HG02981 (cell line): ENCODE results near the gene CSF2.
"Not testable (repeated sequence)": the region's sequence is repeated elsewhere in the genome, so short reads cannot be mapped to it uniquely, and the experiment has no call there.

ENCODE experiments used
- ATAC-seq: cut with Tn5 transposase; IDR thresholded peaks from one replicate; pipeline ENCODE4 v1.9.1; 2021; ENCODE audit warnings: mild to moderate bottlenecking, moderate library complexity; ENCODE audit not compliant: unreplicated experiment

Gene CSF2

GRCh38 chr5:132105688-132106087 is 32.1 kb downstream of the CSF2 start:
- ATAC-seq = no peak

GRCh38 chr5:132108495-132108894 is 34.9 kb downstream of the CSF2 start:
- not testable (repeated sequence) for ATAC-seq

GRCh38 chr5:132108957-132109356 is 35.4 kb downstream of the CSF2 start:
- ATAC-seq = not testable (repeated sequence)

- no peak for ATAC-seq
Measured at GRCh38 chr5:132109494-132110053, 36.0 kb downstream of the CSF2 start.

- no peak for ATAC-seq
Measured at GRCh38 chr5:132110195-132110594, 36.6 kb downstream of the CSF2 start.

GRCh38 chr5:132110930-132111329 is 37.3 kb downstream of the CSF2 start:
- no peak for ATAC-seq

GRCh38 chr5:132112111-132112510 is 38.5 kb downstream of the CSF2 start:
- ATAC-seq = no peak

- no peak for ATAC-seq
Measured at GRCh38 chr5:132114150-132115121, 40.8 kb downstream of the CSF2 start.

GRCh38 chr5:132115375-132115774 is 41.8 kb downstream of the CSF2 start:
- ATAC-seq = no peak

- ATAC-seq = no peak
Measured at GRCh38 chr5:132116072-132116471, 42.5 kb downstream of the CSF2 start.

- ATAC-seq = not testable (repeated sequence)
Measured at GRCh38 chr5:132116909-132117489, 43.4 kb downstream of the CSF2 start.

GRCh38 chr5:132120717-132121116 is 47.1 kb downstream of the CSF2 start:
- not testable (repeated sequence) for ATAC-seq

- not testable (repeated sequence) for ATAC-seq
Measured at GRCh38 chr5:132122971-132123370, 49.4 kb downstream of the CSF2 start.

GRCh38 chr5:132123578-132123977 is 50.0 kb downstream of the CSF2 start:
- not testable (repeated sequence) for ATAC-seq
